Neutrophil (primary cell): ENCODE data around the gene UBASH3B.

ENCODE experiments used
- H3K27ac ChIP-seq: fragments of 200-600 bp; sonication (generic); 2 replicates; pipeline ENCODE4 v1.5.1; 2016; ENCODE audit warnings: mild to moderate bottlenecking, moderate library complexity
- H3K27me3 ChIP-seq: fragments of 200-600 bp; sonication (generic); 2 replicates; pipeline ENCODE4 v1.6.0; 2016; ENCODE audit warnings: mild to moderate bottlenecking
- H3K36me3 ChIP-seq: fragments of 200-600 bp; sonication (generic); 2 replicates; pipeline ENCODE4 v1.5.1; 2017
- H3K4me1 ChIP-seq, 2 experiments: fragments of 200-600 bp in 1 of 2; sonication (generic) in 1 of 2; 1 replicate in 1 of 2; 2 replicates in 1 of 2; pipeline versions ENCODE4 v1.5.1 to v1.6.1; 2013 to 2016; ENCODE audit warnings: low read depth in 1 of 2, low read length in 1 of 2, mild to moderate bottlenecking in 1 of 2, moderate library complexity in 1 of 2; ENCODE audit not compliant: control insufficient read depth in 1 of 2, insufficient read depth in 1 of 2
- H3K4me3 ChIP-seq, 2 experiments: fragments of 200-600 bp in 1 of 2; sonication (generic) in 1 of 2; 1 replicate in 1 of 2; 2 replicates in 1 of 2; pipeline ENCODE4 v1.5.1; 2013 to 2016; ENCODE audit warnings: low read depth in 1 of 2, low read length in 1 of 2, mild to moderate bottlenecking in 1 of 2, moderate library complexity in 1 of 2
- H3K9me3 ChIP-seq: fragments of 200-600 bp; sonication (generic); 2 replicates; pipeline ENCODE4 v1.5.1; 2016
- CTCF ChIP-seq: fragments of 200-600 bp; sonication (generic); IDR thresholded peaks from 2 replicates; pipeline ENCODE4 v1.5.1; 2016; ENCODE audit warnings: antibody characterized with exemption

Gene UBASH3B

GRCh38 chr11:122642971-122643370 is 12.6 kb upstream of the UBASH3B start:
- TF ChIP-seq CTCF, result no peak
- Histone ChIP-seq H3K36me3 (no peaks in the 10 kb centered on the region), H3K9me3 (no peaks in the 10 kb centered on the region), H3K4me3 (no peak overlapping the region), H3K27ac (no peak overlapping the region), H3K4me1 (peaks cover 7 to 11% of the 10 kb centered on the region in 2 experiments), H3K27me3 (peaks cover 54% of the 10 kb centered on the region)

- Histone ChIP-seq H3K27me3 (peaks cover 35% of the 10 kb centered on the region), H3K27ac (no peak overlapping the region), H3K4me1 (peaks cover 30 to 36% of the 10 kb centered on the region in 2 experiments), H3K36me3 (no peaks in the 10 kb centered on the region), H3K9me3 (no peaks in the 10 kb centered on the region), H3K4me3 (no peak overlapping the region)
- no peak for TF ChIP-seq CTCF
These were observed 9.7 kb upstream of the UBASH3B start for GRCh38 chr11:122645847-122646246.

- TF ChIP-seq CTCF, result no peak
- peak overlapping the region; percentile 49 for H3K27ac ChIP-seq
These were observed 8.8 kb upstream of the UBASH3B start for GRCh38 chr11:122646549-122647340.

GRCh38 chr11:122647736-122648275 is 7.7 kb upstream of the UBASH3B start:
- Histone ChIP-seq H3K4me3 (no peak overlapping the region), H3K27me3 (peaks cover 34% of the 10 kb centered on the region), H3K36me3 (no peaks in the 10 kb centered on the region), H3K9me3 (no peaks in the 10 kb centered on the region), H3K4me1 (peaks cover 33 to 36% of the 10 kb centered on the region in 2 experiments), H3K27ac (peak overlapping the region; percentile 49)
- no peak for TF ChIP-seq CTCF

More at GRCh38 chr11:122646549-122647340, 8.8 kb upstream of the UBASH3B start:
- H3K9me3 ChIP-seq, result no peaks in the 10 kb centered on the region
- no peak overlapping the region for H3K4me3 ChIP-seq
- peaks cover 33 to 36% of the 10 kb centered on the region in 2 experiments for H3K4me1 ChIP-seq
- H3K36me3 ChIP-seq, result no peaks in the 10 kb centered on the region
- peaks cover 27% of the 10 kb centered on the region for H3K27me3 ChIP-seq

- TF ChIP-seq CTCF, result no peak
- H3K4me3 ChIP-seq, result no peak overlapping the region
These were observed 6.4 kb upstream of the UBASH3B start for GRCh38 chr11:122649116-122649515.

More at GRCh38 chr11:122649116-122649515, 6.4 kb upstream of the UBASH3B start:
- Histone ChIP-seq H3K9me3 (no peaks in the 10 kb centered on the region), H3K36me3 (no peaks in the 10 kb centered on the region), H3K27ac (peak overlapping the region; percentile 68), H3K27me3 (peaks cover 31% of the 10 kb centered on the region), H3K4me1 (peaks cover 33 to 38% of the 10 kb centered on the region in 2 experiments)
